Glomerular visceral epithelial cell (primary cell): Measurements from ENCODE around the gene ACBD4.

ENCODE experiments used
- DNase-seq: peaks from one replicate; pipeline ENCODE4 v3.0.0-alpha.2; 2016; ENCODE audit errors: extremely low spot score

The ACBD4 gene

DNA sequence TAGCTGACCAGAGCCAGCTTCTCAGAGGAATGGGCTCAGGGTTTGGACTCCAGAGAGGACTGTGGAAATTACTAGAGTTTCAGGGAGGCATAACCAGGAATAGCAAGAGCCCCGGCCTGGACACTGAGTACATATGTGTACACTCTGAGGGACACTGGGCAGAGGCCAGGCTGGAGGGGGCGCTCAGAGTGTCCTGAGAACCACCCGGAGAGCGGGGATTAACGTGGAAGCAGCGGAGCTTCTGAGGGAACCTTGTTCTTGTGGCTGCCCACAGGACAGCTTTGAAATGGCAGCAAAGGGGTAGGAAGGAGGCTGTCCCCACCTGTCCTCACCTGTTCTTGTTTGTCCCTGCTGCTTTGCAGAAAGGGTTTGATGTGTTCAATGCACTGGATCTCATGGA lies 31.0 kb upstream of the ACBD4 start:
- no peak for DNase-seq

DNA sequence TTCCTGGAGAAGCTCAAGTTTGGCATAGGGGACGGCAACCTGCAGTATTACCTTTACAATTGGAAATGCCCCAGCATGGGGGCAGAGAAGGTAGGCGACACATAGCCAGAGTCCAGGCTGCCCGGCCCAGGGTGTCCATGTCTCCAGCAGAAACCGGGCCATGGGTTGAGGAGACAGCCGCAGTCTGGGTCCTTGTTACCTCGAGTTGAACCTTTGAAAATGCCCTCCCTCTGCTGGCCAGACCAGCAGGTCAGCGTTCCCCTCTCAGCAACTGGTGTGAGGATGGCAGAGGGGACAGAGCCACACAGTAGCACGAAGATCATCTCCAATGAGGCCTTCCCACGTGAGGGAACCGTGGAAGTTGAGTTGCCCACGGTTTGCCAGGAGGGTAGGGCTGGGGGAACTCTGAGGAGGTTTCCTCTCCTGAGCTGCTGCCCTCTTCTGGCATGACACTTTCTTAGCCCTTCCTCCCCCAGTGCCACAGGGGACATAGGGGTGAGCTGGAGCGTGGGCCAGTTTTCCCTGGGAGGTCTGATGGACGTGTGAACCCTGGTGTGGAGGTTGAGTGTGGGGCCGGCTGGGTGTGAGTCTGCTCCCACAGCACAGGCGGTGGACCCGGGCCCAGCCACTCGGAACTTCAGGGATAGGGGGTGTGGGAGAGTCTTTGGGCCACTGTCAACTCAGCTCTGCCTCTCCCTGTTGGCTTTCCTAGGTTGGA lies 30.4 kb upstream of the ACBD4 start:
- DNase-seq = no peak

DNA sequence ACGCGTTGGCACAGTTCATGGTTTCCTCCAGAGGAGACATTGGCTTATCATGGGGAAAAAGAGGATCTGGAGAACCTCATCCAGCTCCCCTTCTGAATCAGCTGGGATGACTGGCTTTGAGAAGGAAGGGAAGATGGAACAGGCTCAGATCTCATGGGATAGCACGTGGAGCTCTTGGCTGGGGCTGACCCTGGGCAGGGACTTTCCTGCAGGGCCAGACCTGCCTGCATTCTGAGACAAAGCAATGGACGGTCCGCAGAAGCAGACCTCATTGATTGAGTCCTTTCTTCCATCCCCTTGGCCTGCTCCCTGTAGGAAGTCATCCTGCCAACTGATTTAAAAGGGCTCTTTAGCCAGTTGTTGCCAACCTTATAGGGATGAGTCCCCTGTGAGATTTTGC lies 29.4 kb upstream of the ACBD4 start:
- DNase-seq = no peak

DNA sequence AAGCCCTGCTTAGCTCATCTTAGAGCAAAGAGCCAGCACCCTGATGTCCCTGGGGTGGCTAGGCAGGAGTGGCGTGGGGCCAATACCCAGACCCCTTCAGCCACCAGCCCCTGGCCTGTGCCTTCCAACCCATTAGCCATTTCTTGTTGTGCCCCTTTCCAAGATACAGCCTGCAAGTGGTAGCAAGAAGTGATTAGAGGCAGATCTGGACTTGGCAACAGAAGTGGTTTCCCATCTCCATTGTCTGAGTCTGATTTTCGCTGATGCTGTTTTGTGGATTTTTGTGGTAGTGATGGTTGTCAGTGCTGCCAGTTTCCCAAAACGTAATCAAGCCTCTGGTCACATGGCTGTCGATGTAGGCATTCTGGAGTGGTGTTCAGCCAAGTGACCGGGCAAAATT lies 28.9 kb upstream of the ACBD4 start:
- DNase-seq = no peak

DNA sequence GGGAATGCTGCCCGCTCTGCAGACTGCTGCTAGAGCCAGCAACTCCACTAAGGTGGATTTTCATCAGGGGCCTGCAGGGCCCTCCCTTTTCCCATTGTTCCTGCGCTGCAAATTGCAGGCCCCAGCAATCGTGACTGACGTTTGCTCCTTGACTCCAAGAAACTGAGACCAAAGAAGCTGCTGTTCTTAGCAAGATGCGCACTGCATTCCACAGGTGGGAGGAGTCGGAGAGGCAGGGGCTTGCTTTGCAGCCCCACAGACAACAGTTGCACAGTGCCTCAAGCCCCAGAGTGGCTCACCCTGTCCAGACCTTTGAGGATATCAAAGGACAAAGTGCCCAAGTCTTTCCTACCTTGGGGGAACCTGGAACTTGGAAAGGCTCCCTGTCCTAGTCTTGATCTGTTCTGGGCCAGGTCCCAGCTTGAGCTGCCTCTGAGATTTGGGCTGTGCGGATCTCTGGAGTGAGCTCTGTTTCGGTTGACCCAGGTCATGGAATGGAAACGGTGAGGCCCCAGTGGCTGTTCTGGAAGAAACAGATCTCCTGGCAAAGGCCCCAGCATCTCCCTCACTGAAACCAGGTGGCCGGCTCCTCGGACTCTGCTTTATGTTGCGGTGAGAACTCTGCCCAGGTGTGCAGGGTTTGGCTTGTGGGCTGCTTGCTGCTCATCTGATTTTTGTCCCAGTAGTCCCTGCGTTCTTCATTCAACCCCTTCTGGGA lies 28.0 kb upstream of the ACBD4 start:
- DNase-seq = no peak

DNA sequence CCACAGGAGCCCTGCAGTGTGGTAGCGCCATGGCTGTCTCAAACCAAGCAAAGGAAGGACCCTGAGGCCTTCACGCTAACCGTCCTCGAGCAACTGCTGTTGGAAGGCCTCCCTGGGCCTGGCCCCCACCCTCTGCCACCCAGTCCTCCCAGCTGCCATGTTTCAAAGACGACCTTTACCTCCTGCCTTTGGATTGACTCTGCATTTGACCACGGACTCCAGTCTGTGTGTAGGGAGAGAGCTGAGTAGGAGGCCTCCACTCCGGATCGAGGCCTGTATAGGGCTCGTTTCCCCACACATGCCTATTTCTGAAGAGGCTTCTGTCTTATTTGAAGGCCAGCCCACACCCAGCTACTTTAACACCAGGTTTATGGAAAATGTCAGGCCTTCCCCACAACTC lies 27.4 kb upstream of the ACBD4 start:
- DNase-seq = no peak

DNA sequence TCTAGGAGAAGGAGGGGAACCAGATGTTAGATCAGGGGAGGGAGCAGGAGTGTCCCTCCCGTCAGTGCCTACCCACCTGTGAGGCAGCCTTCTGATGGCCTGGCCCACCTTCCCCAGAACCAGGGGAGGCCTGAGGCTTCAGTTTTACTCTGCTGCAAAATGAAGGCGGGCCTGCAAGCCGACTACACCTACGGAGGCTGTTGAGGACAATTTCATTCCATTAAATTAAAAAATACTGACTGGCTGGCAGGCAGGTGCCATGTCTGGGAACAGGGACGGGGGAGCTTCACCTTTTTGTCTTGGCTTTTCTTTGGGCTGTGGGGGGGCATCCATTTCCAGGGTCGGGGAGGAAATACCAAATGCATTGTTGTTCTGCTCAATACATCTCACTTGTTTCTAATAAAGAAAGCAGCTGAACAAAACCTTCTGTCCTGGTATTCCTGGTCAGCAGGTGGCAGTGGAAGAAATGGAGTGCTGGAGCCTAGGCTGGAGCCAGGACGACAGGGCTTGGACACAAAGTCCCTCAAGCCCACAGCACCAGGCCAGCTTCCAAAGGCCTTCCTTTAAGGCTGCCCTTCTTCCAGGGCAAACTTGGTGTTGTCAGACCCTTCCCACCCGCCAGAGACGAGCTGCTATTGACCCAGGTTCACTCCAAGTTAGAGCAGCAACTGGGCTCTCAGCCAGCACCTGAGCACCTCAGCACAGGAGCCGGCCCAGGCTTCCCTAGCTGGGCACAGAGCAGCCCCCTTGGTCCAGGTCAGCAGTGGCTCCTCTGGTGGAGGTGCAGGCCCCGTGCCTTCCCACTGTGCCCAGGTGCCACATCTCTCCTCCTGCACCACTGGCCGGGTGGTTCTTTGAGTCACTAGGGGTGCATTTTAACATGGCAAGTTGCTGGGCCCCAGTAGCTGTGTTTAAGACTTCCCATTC lies 26.6 kb upstream of the ACBD4 start:
- no peak for DNase-seq

DNA sequence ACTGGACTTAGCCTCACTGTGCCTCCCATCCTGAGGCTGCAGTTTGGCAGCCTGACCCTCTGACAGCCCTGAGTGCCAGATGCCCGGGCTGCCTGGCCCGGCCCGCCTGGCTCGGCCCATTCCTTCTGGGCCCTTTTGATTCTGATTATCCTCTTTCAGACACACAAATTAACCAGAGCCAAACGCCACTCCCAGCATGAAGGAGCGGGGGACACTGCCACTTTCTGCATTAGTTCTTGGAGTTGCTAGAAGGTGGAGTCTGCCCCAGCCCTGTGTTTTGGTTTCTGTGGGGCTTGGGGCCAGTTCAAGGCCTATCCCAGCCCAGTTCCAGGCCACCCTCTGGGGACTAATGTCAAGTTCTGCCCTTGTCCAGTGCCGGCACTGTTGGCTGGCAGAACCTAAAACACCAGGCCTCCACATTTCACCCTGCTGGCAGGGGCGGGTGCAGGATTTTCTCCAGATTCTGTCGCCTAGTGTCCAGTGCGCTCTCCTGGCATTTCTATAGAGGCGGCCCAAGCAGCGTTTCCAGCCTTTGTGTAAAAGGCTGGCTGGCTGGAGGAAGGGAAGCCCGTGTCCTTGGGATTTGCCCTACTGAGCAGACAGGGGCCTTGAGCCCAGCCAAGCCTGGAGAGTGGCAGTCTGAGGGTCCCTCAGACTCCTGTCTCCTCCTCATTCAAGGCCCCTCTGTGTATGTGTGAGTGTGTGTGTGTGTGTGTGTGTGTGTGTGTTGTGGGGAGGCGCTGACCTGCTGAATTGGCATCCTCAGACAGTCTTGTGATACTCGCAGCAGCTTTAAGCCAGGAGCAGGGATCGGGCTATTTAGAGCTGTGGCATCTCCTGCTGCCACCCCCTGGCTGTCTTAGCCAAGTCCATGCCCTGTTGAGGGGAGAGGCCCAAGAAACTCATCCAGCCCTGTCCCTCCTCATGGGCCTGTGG lies 24.5 kb upstream of the ACBD4 start:
- no peak for DNase-seq

DNA sequence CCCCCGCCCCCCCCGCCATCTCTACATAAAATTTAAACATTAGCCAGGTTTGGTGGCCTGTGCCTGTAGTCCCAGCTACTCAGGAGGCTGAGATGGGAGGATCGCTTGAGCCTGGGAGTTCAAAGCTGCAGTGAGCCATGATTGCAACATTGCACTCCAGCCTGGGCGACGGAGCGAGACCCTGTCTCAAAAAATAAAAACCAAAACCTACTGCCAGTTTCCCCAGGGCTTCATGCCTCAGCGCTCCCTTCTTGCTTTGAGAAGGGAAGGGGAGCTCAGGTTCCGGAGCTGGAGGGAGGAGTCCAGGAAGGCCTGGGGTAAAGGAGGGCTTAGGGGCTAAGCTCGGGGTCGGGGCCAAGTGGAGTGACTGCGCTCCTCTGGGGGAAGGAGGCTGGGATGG lies 23.6 kb upstream of the ACBD4 start:
- DNase-seq = no peak

DNA sequence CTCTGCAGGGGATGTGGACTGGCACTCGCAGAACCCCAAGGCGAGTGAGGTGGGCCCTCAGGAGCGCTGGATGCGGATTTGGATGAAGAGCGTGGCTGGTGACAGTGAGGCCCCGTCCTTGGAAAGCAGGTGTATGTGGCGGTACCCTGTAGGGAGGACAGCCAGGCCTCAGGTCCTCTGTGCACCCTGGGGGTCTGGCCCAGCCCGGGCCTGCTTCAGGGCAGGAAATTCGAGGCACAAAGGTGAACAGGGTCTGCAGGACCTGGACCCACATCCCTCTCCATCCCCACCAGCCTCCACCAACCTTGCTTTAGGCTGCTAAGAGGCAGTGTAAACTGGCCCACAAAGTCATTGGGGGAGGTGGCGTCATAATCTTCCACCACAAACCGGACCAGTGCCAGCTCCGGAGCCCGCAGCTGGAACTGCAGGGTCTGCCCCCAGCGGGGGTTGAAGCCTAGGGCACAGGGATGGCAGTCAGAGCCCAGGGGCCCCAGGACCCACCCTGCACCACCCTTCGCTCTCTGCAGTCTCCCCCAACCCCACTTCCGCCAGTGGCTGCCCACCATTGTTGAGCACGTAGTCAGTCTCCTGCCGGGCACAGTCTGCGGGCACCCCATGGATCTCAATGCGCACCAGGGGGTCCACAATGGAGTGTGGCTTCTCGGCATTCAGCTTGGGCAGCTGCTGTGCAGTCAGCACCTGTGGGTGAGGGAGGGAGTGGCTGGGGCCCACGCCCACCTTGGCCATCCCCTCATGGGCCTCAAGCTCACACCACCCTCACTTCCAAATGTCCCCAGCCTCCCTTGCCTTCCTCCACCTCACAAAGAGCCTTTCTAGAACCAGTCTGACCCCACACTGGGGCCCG lies 22.7 kb upstream of the ACBD4 start:
- no peak for DNase-seq

DNA sequence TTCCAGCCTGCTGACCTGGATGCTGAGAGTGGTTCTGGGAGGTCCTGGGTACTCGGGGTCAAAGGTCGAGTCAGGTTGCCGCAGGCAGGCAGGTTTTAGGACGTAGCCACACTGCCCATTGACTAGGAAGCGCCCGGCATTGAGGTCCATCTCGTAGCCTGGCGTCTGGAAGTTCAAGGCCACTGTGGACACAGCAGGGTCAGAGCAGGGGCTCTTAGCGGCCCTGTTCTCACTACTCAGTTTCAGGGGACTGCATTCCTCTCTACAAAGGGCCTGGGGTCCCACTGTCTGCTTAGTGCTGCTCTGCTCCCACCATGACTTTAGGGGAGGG lies 22.1 kb upstream of the ACBD4 start:
- no peak for DNase-seq

DNA sequence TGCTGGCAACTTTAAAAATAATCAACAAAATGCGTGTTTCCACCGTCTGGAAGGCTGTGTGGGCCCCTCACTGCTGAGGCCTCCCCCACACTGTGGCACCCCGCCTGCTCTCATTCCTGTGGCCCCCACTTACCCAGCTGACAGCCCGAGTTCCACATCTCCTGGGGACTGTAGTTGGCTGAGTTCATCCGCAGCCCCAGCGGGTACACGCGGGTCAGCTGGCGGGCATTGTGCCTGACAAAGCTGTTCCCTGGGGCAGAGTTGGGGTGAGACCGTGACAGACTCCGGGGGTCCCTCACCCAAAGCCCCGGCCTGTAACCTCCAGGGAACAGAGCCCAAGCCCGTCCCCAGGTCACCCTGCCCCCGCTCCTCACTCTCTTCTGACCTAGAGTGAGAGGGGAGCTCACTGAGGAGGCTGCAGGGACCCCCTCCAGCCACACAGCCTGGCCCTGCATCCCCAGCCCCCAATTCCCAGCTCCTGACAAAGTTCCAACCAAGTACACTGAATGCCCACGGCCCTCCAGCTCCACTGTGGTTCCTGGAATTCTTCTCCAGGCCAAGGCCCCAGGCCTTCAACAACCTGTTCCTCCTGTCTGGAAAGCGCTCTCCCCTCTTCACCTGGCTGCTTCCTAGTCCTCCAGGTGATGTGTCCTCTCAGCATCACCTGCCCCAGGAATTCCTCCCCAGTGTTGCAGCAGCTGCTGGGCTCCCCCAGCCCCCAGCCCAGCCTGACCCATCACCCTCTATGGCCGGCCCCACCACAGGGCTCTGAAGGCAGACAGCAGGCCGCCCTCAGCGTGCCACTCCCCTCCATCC lies 21.2 kb upstream of the ACBD4 start:
- DNase-seq = no peak

DNA sequence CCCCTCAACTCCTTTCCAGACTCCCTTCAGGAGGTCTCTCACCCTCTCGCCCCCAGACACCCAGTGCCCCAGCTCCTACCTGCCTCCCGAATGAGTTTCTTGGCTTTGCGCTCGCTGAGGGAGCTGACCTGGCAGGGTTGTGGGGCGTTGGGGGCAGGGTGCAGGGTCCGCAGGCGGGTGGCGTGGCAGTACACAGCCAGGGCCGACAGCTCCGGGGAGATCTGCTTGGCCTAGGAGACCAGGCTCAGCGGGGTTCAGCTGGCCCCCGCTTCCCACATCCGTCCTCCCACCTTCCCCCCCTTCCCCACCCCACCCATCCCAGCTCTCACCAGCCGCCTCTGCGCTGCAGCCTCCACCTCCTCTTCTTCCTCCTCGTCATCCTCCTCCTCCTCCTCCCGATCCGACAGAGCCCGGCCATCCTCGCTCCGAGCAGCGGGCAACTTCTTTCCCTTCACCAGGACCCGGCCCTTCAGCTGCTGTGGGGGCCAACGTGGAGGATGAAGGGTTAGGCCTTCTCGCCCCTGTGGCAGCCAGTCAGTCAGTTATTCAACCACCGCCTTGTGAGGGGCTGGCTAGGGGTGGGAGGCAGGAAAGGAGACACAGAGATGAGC lies 20.4 kb upstream of the ACBD4 start:
- DNase-seq = no peak

DNA sequence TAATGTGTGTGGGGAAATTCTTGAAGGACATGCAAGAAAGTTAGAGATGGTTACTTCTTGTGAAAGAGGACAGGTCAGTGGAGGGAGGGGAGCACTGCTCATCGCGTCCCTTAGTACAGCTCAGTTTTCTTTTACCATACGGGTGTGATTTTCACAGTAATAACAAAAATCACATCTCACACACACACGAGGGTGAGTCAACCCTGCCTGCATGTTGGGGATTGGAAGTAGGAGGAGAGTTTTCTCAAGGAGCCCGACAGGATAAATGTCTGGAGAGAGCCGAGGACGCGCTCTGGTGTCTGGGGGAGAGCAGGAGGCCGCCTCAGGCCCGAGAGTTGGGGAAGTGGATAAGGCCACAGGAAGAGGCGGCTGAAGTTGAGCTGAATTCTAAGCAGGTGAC lies 19.6 kb upstream of the ACBD4 start:
- DNase-seq = no peak

DNA sequence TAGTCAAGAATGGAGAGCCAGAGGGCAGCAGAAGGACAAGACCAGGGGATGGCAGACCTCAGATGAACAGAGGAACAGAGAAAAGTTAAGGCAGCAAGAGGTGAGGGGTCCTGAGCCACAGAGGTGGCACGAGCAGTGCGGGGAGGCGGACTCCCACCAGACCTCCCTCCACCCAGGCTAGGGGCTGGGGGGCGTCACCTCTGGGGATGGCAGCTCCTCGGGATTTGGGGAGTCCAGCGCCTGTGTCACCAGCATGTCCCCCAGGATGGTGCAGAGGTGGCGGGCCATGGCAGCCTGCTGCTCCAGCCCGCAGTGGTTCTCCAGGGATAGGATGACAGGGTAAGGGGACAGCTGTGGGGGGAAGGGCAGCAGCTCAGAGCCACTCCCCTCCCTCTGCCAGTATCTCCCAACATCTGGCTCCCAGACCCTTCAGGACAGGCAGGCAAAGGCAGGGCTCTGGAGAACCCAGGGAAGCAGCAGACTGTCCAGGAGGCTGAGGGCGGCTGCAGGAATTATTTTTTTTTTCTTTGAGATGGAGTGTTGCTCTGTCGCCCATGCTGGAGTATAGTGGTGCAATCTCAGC lies 19.0 kb upstream of the ACBD4 start:
- no peak for DNase-seq

DNA sequence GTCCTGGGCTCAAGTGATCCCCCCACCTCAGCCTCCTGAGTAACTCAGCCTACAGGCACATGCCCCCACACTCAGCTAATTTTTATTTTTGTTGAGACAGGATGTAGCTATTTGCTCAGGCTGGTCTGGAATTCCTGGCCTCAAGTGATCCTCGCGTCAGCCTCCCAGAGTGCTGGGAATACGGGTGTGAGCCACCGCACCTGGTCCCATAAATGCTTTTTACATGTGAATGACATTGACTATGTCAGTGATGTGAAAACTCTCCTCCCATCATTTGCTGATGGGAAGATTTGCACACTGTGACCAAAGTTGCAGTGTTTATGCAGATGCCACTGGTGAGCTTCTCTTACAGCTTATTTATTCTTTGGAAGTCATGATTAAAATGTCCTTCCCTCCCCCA lies 18.2 kb upstream of the ACBD4 start:
- DNase-seq = no peak

DNA sequence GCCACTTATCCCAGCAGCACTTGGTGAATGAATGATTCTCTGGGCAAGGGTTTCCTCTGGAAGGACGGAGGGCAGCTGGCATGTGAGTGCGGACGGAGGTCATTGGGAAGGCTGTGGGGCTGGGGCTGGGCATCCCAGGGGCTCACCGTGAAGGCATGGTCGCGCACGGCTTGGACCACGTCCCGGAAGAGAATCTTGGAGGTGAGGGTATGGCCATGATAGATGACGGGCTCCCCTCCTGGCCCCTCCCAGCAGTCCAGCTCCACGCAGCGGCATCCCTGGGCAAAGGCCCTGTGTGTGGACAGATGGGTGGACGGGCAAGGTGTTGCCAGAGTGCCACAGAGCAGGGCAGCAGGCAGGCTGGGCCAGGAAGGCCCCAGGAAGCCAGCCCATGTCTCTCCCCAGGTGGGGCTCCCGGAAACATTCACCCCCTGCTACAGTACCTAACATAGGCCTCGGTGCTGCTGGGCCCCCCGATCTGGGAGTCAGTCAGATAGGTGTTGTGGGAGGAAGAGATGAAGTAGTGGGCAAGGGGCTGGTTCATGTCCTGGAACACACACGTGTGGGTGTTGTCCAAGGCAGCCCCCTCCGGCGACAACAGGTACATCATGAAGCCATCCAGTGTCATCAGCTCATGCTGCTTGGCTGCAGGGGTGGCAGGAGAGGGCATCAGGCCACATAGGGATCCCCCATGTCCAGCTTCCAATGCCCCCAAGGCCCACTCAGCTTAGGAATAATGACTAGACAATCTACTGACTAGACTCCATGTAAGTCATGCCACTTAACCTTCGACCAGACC lies 17.4 kb upstream of the ACBD4 start:
- DNase-seq = no peak

DNA sequence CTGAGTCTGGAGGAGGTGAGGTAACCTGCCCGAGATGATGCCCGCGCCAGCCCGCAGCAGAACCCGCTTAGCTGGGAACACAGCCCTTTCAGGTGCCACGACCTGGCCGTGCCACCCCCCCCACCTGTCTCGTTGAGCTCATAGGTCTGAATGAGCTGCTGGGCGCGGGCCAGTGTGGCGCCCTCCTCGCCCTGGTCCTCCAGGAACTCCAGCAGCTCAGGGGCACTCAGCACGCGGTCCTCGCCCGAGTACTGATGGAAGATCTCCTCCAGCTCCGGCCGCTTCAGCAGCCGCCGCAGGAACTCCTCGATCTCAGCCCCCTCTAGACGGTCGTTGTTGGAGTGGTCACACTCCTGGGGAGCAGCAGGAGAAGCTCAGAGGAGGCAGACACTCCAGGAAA lies 16.8 kb upstream of the ACBD4 start:
- no peak for DNase-seq
